Loucy (cell line): Measurements from ENCODE around the gene NMUR1.

Experiments used
- H2AFZ ChIP-seq: fragments of 200-600 bp; sonication (generic); 2 replicates; pipeline ENCODE4 v1.6.0; 2016; ENCODE audit warnings: antibody characterized with exemption, mild to moderate bottlenecking, low read length, moderate library complexity
- H3F3A ChIP-seq: fragments of 200-600 bp; 2 replicates; pipeline ENCODE4 v1.6.0; 2016; ENCODE audit warnings: antibody characterized with exemption, low read depth, mild to moderate bottlenecking
- H3K27me3 ChIP-seq: fragments of 200-600 bp; sonication (generic); 2 replicates; pipeline ENCODE4 v1.6.1; 2014; ENCODE audit warnings: low read length, mild to moderate bottlenecking; ENCODE audit not compliant: insufficient read depth, poor library complexity, severe bottlenecking
- H3K36me3 ChIP-seq: fragments of 200-600 bp; sonication (generic); 2 replicates; pipeline ENCODE4 v1.6.1; 2016; ENCODE audit warnings: low read length; ENCODE audit not compliant: insufficient read depth
- H3K4me1 ChIP-seq: fragments of 200-600 bp; sonication (generic); 2 replicates; pipeline ENCODE4 v1.5.1; 2014; ENCODE audit warnings: low read length, mild to moderate bottlenecking; ENCODE audit not compliant: insufficient read depth, poor library complexity, severe bottlenecking
- H3K4me2 ChIP-seq: fragments of 200-600 bp; sonication (generic); 2 replicates; pipeline ENCODE4 v1.6.0; 2014; ENCODE audit warnings: antibody characterized with exemption, low read length, low read depth, mild to moderate bottlenecking; ENCODE audit not compliant: poor library complexity, severe bottlenecking
- H3K4me3 ChIP-seq: fragments of 200-600 bp; sonication (generic); 2 replicates; pipeline ENCODE4 v1.5.1; 2014; ENCODE audit warnings: low read length, mild to moderate bottlenecking, mixed read lengths; ENCODE audit not compliant: poor library complexity, severe bottlenecking
- H3K79me2 ChIP-seq: fragments of 200-600 bp; sonication (generic); 2 replicates; pipeline ENCODE4 v1.6.1; 2014; ENCODE audit warnings: low read length; ENCODE audit not compliant: insufficient read depth
- H3K9ac ChIP-seq: fragments of 200-600 bp; sonication (generic); 2 replicates; pipeline ENCODE4 v1.6.0; 2014; ENCODE audit warnings: mild to moderate bottlenecking, low read depth, low read length, moderate library complexity; ENCODE audit not compliant: poor library complexity, severe bottlenecking
- H3K9me2 ChIP-seq: fragments of 200-600 bp; sonication (generic); replicated peaks from 2 replicates; pipeline ENCODE4 v1.6.1; 2016; ENCODE audit warnings: low read depth, low read length, mixed read lengths
- H3K9me3 ChIP-seq: fragments of 200-600 bp; sonication (generic); 2 replicates; pipeline ENCODE4 v1.6.1; 2014; ENCODE audit warnings: mild to moderate bottlenecking, antibody characterized with exemption, low read length, low read depth; ENCODE audit not compliant: insufficient read depth
- H4K20me1 ChIP-seq: fragments of 200-600 bp; sonication (generic); 2 replicates; pipeline ENCODE4 v1.6.0; 2014; ENCODE audit warnings: antibody characterized with exemption, low read length, mild to moderate bottlenecking; ENCODE audit not compliant: insufficient read depth, poor library complexity, severe bottlenecking
- CTCF ChIP-seq: fragments of 200-600 bp; sonication (generic); conservative IDR thresholded peaks from 2 replicates; pipeline ENCODE4 v1.5.1; 2014; ENCODE audit warnings: mild to moderate bottlenecking, antibody characterized with exemption, low read length
- EZH2phosphoT487 ChIP-seq: fragments of 200-600 bp; IDR thresholded peaks from 2 replicates; pipeline ENCODE4 v1.6.1; 2018; ENCODE audit warnings: antibody characterized with exemption, mild to moderate bottlenecking, moderate library complexity, borderline replicate concordance

NMUR1 gene

GRCh38 chr2:231533777-231534125 is 3.5 kb upstream of the NMUR1 start:
- Histone ChIP-seq H2AFZ (no peak overlapping the region), H3K36me3 (no peaks in the 10 kb centered on the region), H3K9me2 (no peaks in the 10 kb centered on the region), H3F3A (no peaks in the 10 kb centered on the region), H3K79me2 (no peaks in the 10 kb centered on the region), H3K4me3 (no peak overlapping the region), H3K4me1 (peaks cover 4% of the 10 kb centered on the region), H3K4me2 (no peak overlapping the region), H4K20me1 (no peaks in the 10 kb centered on the region), H3K27me3 (no peaks in the 10 kb centered on the region), H3K9ac (no peak overlapping the region), H3K9me3 (no peaks in the 10 kb centered on the region)
- TF ChIP-seq EZH2phosphoT487 (no peak), CTCF (no peak)

GRCh38 chr2:231533086-231533776 is 3.0 kb upstream of the NMUR1 start:
- Histone ChIP-seq H3K4me3 (no peak overlapping the region), H3K9ac (no peak overlapping the region), H3K4me2 (no peak overlapping the region), H3K9me3 (no peaks in the 10 kb centered on the region), H2AFZ (no peak overlapping the region), H3K9me2 (no peaks in the 10 kb centered on the region), H4K20me1 (no peaks in the 10 kb centered on the region), H3K79me2 (no peaks in the 10 kb centered on the region), H3K36me3 (no peaks in the 10 kb centered on the region), H3K4me1 (peaks cover 4% of the 10 kb centered on the region), H3K27me3 (no peaks in the 10 kb centered on the region), H3F3A (no peaks in the 10 kb centered on the region)
- no peak for TF ChIP-seq CTCF
- no peak for TF ChIP-seq EZH2phosphoT487

- H3K9me3 ChIP-seq, result no peaks in the 10 kb centered on the region
- peaks cover 4% of the 10 kb centered on the region for H3K4me1 ChIP-seq
- no peak overlapping the region for H2AFZ ChIP-seq
- no peaks in the 10 kb centered on the region for H3K36me3 ChIP-seq
- no peak overlapping the region for H3K4me3 ChIP-seq
- H3K9ac ChIP-seq, result no peak overlapping the region
- H3K79me2 ChIP-seq, result no peaks in the 10 kb centered on the region
- H4K20me1 ChIP-seq, result no peaks in the 10 kb centered on the region
- no peaks in the 10 kb centered on the region for H3K27me3 ChIP-seq
- TF ChIP-seq CTCF (no peak), EZH2phosphoT487 (no peak)
- no peak overlapping the region for H3K4me2 ChIP-seq
- H3K9me2 ChIP-seq, result no peaks in the 10 kb centered on the region
- no peaks in the 10 kb centered on the region for H3F3A ChIP-seq
These were observed 2.5 kb upstream of the NMUR1 start for GRCh38 chr2:231532756-231533035.
